Measurements from ENCODE around the gene ANGPTL2. TPM values are rescaled to one million over a fixed set of nuclear protein-coding genes. Genes with fewer than 3 reads are reported as not detected.

Gene ANGPTL2
- total RNA-seq, 1 experiment from 2014 or later = 5.0 TPM

DNA sequence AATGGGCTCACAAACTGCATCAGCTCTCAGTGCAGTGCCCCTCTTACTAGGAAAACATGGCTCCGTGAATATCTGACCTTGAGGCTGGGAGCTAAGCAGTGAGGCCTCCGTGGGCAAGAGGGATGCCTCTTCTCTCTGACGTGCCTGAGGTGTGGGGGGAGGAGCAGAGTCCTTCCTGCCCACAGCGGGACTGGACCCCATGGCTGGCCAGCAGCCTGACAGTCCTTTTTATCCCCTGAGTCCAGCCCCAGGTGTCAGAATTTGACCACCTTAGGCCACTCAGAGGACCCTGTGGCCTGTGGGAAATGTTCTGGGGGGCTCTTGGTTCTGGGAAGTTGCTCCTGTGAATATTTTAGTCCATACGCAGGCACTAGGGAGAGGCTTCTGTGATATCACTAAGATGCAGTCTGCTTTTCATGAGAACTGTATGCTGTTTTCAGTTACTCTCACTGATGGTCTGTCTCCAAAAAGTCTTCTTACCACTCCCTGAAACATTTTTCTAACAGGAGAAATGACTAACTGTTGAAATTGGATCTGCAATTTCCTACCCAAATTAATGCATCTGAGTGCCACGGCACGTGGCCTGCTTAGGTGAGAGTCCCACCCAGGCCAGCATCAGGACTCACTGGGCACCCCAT lies 23.4 kb downstream of the ANGPTL2 start:
- no peak for DNase-seq (ENCODE audit: low read depth)

GRCh38 chr9:127097683-127098082 lies 24.8 kb downstream of the ANGPTL2 start:
- no peak for DNase-seq (ENCODE audit: low read depth)

- no peak for DNase-seq (ENCODE audit: low read depth)
These were observed 26.2 kb downstream of the ANGPTL2 start for GRCh38 chr9:127096208-127096607.

- no peak for DNase-seq (ENCODE audit: low read depth)
These were observed 27.0 kb downstream of the ANGPTL2 start for GRCh38 chr9:127095411-127095810.

DNA sequence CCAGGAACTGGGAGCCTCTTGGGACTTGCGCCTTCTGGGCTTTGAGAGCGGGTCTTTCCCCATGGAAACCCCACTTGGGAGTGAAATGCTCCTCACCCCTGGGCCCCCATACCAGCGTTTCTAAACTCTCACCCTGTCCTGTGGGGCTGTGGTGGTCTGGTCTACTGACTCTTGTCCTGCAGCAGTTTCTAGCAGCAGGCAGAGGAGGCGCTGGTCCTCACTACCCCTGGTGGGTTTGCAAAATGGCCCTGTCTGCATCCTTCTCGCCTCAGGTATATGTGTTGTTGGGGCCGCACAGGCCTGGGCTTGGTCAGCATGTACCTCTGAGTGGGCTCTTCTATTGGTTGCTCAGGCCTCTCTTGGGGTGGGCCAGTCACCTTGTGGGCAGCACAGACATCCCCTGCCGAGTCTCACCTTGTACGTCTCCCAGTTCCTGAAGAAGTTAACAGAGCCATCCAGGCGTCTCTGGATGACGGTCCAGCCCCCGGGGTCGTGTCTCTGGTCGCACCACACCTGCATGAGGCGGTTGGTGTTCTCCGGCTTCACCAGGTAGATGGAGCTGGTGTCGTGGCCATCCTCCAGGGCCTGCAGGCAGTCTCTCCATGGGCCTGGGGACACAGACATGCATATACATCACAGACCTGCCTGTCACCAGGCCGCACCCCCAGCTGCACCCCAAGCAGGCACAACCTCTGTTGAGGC lies 29.0 kb downstream of the ANGPTL2 start:
- no peak for DNase-seq (ENCODE audit: low read depth)

DNA sequence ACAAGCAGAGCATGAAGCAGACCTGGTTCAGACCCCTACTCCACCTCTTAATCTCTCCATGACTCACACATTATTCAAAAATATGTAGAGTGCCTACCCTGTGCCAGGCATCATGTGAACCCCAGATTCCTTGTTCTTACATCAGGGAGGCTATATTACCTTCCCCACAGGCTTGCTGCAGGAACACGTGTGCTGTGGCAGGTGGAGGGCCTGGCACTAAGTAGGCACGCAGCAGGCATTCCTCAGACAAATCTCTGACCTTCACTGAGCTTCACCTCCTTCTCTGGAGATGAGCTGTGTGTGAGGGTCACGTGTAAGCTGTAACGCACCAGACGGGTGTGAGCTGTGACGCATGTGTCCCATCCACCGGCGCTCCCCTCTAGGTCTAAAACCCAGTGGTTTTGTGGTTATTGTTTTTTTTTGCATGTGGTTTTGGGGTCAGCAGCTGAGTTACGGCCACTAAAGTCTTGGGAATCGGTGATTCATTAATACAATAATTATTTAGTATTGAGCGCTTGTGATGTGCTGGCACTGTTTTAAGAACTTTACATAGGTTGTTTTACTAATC lies 30.3 kb downstream of the ANGPTL2 start:
- DNase-seq (ENCODE audit: low read depth) = peak; percentile 62

GRCh38 chr9:127091526-127091925 lies 30.9 kb downstream of the ANGPTL2 start:
- no peak for DNase-seq (ENCODE audit: low read depth)

GRCh38 chr9:127090341-127090985 lies 32.0 kb downstream of the ANGPTL2 start:
- no peak for DNase-seq (ENCODE audit: low read depth)

GRCh38 chr9:127089631-127090081 lies 32.8 kb downstream of the ANGPTL2 start:
- no peak for DNase-seq (ENCODE audit: low read depth)

DNA sequence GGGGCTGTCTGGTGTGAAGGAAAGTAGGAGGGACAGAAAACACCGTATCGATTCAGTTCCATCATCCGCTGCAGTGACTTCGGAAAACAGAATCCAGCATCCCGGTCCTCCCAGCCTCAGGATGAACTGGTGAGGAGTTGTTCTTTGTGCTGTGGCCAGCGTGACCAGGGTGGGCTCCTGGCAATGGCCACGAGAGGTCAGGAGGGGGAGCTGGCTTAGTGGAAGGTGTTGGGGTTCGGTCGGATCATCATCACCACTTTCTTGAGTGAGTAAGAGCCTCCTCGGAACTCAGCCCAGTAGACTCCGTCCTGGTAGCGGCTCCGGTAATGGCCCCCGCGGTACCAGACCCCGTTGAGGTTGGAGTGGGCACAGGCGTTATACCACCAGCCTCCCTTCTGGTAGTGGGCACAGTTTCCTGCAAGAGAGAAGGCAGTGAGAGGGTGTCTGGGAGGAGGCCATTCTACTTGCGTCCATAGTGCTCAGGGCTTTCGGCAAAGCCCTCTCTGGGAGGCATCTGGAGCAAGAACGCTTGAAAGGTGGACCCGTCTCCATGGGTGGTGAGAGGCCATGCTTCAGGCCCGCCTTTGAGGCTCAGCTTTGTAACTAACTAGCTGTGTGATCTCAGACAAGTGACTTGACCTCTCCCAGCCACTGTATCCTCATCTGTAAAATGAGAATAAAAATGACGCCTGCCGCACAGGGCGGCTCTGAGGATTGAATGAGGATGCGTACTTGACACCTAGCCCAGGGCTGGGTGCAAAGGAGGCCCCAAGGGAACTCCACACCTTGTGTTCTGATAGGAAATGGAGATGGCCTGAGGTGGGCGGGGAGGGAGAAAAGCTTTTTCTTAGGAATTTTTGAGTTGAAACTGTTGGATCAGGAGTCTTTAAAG lies 33.5 kb downstream of the ANGPTL2 start:
- DNase-seq (ENCODE audit: low read depth) = no peak

DNA sequence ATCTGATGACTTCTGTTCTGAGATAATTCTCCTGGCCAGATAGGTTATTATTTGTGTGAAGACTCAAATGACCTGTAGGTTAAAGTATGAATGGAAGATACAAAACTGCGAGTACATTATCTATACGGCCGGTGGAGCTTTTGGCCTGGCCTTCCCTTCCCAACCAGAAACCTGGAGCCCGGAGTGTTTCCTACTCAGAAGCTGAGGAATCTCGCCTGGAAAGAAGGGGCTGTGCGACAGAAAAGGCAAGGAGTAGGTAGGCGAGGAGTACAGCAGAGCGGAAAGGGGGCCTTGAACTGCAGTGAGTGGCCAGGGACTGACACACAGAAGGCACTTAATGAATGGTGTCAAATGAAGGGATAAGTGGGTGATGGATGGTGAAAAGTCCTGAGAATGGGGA lies 34.6 kb downstream of the ANGPTL2 start:
- no peak for DNase-seq (ENCODE audit: low read depth)

DNA sequence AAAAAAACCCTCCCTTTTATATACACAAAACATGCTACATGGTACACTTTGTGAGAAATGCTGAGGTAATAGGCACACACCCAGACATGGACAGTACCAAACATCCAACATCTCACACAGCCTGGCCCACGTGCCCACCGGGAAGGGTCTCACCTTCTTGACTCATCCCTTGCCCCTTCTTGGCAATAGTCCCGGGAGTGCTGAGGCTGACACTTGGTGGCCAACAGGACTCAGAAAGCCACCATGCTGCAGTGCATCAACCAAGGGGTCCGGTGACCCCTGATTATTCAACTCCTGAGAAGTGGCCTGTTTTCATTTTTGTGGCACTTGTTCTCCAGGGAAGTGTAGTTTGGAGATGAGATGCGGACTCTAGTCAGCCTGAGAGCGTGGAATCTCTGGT lies 35.0 kb downstream of the ANGPTL2 start:
- no peak for DNase-seq (ENCODE audit: low read depth)

DNA sequence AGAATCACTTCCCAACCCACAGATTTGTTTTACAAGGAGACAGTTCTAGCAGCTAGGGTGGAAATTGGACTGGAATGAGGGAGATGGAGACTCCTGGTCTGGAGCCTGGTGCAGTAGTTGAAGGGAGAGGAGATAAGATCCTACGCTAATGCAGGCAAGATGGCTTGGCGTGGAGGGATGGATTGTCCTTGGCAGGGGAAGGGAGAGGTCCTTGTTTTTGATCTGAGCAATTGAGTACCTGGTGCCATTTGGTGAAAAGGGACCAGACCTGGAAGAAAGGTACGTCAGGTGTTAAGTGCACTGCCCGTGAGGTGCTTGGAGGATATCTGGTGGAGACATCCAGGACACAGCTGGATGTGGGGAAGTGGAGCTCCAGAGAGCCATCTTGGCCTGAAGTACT lies 35.7 kb downstream of the ANGPTL2 start:
- DNase-seq (ENCODE audit: low read depth) = no peak

DNA sequence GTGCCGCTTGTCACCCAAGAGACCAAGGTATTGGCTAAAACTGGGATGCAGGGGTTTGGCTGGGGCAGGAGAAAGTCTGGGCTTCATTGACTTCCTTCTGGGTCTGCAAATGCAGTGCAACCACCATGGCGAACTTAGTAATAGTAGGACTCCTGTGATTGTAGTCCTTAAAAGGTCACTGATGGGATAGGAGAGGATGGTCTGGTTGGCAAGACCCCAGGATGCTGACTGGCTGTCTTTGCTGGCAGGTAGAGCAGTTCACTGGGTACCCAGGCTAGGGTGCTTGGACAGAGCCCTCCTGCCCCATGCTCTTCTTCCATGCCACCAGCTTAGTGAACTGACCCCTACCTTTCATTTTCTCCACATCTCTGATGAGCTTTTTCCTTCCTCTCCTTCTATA lies 37.2 kb downstream of the ANGPTL2 start:
- no peak for DNase-seq (ENCODE audit: low read depth)

GRCh38 chr9:127084076-127085039 lies 38.1 kb downstream of the ANGPTL2 start:
- no peak for DNase-seq (ENCODE audit: low read depth)

DNA sequence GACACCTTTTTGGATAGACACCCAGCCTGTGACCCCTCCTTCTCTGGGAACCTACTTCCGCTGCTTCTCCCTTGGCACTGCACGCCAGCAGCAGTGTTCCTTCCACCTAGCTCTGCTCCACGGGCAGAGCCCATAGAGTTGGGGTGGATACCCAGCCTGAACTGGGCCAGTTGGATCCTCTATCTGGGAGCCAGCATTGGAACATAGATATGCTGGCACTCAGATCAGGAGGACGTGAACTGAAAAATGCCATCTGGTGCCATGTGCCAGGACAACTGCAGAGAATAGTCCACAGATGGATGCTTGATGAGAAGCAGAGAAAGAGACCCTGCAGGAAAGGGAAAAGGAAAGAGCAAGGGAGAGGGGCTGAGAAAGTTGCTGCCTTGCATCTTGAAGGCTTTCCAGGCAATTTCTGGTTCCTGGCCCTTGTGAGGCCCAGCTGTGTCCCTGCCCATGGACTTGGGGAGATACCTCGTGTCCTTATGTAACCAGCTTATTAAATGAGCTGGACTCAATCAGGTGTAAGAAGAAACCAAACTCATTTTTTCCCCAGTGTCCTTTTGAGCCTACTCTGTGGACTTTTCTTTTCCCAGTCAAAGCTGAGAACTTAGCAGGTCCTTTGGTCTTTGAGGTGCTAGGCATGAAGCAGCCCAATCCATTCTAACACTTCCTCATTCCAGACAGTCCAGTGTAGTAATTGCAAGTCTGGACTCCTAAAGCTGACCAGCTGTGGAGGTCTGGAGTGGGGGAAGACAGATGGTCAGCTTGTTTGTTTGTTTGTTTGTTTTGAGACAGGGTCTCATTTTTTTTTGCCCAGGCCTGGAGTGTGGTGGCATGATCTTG lies 39.1 kb downstream of the ANGPTL2 start:
- no peak for DNase-seq (ENCODE audit: low read depth)

- DNase-seq (ENCODE audit: low read depth) = no peak
These were observed 40.9 kb downstream of the ANGPTL2 start for GRCh38 chr9:127081250-127082185.
